ENCODE data around the gene DEAF1.

DEAF1 gene

GRCh38 chr11:620935-621814 is 73.8 kb downstream of the DEAF1 start:
- no peak for DNase-seq

DNA sequence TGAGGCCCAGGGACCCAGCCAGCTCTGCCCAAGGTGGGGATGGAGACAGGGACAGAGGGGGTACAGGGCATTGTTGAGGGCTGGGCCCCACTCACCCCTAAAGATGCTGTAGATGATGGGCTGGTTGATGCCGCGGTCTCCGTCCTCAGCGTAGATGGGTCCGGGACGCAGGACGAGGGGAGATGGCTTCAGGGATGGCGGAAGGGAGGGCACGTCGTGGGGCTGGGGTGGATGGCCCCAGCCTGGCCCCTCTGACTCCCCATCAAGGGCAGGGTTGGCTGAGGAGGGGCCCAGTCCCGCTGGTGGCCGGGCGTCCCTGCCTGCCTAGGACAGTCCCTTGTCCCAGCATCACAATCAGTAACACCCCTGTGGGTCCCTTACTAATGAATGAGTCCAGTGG is 74.8 kb downstream of the DEAF1 start:
- no peak for DNase-seq

DNA sequence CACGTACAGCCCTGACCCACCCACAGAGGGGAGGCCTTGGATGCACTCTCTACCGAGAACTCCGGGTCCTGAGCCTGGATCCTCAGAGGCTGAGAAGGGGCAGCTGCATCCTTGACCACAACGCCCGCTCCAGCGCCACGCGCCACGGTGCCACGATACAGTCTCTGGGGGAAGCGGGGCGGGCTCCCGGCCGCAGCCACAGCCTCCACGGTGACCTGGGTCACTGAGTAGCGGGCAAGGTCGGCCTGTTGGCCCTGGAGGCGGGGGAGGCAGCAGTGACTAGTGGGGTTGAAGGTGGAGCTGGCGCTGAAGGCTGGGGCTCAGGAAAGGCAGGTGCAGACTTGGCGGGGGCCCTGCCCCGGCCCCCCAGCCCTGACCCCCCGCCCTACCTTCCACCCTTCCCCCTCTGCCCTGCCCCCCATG is 75.4 kb downstream of the DEAF1 start:
- no peak for DNase-seq

DNA sequence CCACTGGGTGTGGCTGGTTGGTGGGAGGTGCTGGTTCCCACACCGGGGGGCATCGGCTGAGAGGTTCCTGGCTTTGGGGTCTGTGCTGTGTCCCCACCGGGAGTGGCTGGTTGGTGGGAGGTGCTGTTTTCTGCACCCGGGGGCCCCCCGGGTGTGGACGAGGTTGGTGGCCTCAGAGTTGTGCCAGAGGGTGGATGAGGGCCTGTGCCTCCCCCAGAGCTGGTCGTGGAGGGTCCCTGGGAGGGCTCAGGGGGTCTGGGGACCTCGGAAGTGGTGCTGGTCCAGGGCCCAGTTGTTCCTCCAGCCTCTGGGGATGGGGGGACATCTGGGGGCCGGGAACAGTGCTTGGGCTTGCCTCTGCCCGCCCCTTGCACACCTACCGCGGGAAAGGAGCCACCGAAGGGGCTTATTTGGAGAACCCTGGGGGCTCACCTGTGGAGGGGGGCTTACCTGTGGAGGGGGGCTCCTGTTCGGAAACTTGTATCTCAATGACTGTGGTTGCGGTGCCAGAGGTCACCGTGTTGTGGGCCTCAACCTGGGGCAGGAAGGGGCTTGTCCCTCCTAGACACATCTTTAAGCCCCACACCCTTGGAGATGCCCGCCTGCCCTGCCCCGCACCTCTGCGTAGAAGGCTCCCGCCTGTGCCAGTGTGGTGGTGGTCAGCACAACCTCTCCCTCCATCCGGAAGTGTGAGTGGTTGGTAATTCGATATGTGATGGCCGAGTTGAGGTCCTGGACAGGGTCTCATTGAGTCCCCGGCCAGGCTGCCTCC is 76.0 kb downstream of the DEAF1 start:
- DNase-seq = no peak

- no peak for DNase-seq
Measured at GRCh38 chr11:617912-618682, 76.9 kb downstream of the DEAF1 start.

GRCh38 chr11:617199-617911 is 77.7 kb downstream of the DEAF1 start:
- no peak for DNase-seq

DNA sequence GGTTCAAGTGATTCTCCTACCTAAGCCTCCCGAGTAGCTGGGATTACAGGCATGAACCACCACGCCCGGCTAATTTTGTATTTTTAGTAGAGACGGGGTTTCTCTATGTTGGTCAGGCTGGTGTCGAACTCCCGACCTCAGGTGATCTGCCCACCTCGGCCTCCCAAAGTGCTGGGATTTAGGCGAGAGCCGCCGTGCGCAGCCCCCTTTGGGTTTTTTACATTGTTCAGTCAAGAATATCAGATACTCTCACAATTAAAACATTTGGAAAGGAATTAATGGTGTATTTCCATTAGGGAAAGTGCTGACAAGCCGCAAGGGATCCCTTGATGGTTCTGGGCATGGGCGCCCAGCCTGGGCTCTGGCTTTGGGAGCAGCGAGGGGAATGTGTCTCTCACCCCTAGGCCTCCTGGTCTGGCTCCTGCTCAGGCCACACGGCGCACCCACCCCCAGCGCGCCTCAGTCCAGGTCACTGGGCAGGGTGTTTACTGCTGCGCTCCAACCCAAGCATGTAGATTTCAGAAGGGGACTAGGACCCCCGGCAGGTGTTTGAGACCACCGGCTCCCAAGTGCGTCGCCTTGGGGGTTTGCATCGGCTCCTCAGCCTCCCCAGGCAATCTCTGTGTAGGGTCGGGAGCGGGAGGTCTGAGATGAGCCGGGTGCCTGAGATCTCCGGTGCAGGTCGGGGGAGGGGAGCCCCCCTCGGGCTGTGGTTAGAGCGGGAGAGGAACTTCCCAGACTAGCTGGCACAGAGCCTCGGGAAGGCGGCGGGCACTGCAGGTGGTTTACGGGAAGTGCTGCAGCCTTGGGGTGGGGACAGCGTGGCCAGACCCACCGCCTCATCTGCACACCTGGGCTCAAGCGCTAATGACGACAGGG is 78.5 kb downstream of the DEAF1 start:
- DNase-seq = no peak

DNA sequence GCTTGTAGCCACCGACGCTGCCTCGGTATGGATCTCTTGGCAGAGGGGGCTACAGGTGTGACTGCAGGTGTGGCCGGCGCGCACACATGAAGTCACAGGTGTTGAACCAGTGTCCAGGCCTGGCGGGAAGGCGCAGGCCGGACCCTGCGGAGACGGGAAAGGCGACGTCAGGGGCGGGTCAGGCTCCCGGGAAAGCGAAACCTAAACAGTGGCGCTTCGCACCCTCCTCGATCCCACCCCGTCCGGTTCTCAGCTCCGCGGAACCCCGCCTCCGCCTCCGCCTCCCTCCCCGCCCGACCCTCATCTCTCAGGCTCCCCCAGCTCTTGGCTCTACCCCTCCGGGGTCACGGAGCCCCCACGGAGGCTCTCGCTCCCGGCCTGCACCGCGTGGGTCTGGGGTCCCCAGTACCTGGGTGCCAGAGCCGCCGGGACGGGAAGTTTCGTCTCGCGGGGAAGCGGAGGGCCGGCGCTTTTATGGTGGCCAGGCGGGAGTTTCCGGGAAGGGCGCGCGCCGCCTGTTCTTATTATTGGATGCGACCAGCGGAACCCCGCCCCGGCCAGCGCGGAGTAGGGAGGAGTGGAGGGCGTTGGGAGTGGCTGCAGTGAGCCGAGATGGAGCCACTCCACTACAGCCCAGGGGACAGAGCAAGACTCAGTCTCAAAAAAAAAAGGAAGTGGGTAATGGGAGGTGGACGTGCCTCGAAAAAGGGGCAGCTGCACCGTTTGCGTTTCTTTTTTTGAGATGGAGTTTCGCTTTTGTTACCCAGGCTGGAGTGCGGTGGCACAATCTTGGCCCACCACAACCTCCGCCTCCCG is 79.3 kb downstream of the DEAF1 start, which contains the start of gene IRF7:
Gene IRF7 (minus strand): TSS at position 447 of the 816 bp plus-strand sequence. CDS start 586 bp downstream, outside the sequence.
- DNase-seq = peak; percentile 80

GRCh38 chr11:614623-615503 is 80.2 kb downstream of the DEAF1 start:
- no peak for DNase-seq

DNA sequence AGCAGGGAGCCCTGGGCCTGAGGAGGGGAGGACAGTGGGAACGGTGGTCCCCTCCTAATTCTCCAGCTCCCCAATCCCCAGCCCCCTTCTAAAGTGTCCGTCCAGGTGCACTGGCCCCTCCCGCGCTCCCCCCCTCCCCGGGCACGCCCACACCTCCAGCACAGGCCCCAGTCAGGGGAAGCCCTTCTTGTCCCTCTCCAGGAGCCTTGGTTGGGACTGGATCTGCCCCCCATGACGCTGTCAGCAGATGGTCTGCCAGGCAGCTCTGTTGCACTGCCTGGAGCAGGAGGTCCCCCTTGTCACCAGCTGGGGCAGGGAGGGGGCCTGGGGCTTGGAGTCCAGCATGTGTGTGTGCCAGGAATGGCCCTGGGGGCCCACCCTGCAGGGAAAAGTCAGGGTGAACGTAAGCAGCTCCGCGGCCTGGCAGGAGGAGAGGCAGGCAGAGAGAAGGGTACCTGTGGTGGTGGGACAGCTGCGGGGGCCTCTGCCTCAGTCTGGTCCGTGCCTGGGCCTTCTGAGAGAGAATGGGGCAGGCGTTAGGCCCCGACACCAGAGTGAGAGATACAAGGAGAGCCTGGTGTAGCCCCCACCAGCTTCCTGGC is 80.9 kb downstream of the DEAF1 start:
- DNase-seq = no peak

- DNase-seq = peak; percentile 27
Measured at GRCh38 chr11:613369-613968, 81.6 kb downstream of the DEAF1 start.

DNA sequence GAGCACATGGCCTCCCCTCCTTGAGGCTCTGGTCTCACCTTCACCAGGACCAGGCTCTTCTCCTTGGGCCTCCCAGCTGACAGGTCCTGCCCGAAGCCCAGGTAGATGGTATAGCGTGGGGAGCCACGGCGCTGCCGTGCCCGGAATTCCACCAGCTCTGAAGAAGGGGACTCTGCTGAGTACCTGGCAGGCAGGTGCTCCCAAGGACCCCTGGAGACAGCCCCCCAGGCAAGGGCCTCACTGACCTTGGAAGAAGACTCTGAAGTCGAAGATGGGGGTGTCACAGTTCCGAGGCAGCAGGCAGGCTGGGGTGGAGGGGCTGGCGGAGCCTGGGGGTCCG is 82.1 kb downstream of the DEAF1 start:
- DNase-seq = no peak

DNA sequence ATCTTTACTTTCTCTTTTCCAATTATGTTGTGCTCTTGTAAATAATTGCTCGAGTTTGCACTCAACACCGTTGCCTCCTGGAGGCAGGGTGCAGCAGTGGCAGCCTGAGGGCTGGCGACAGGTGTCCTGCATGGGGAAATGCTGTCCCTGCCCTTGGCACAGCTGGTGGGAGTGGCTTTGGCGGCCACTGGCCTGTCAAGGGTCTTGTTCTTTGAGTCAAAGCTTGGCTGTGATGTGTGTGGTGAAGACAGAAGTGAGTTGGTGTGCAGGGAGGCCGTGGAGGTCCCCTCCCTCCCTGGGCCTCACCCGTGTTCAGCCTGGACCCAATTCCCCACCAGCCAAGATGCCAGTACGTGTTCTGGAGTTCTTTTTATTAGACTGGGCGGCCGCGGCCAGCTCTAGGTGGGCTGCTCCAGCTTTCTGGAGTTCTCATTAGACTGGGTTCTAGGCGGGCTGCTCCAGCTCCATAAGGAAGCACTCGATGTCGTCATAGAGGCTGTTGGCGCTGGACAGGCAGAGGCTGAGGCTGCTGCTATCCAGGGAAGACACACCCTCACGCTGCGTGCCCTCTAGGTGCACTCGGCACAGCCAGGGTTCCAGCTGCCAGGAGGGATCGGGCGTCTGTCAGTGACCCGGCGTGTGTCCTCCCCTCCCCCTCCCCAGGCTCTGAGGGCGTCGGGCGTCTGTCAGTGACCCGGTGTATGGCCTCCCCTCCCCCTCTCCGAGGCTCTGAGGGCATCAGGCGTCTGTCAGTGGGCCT is 82.6 kb downstream of the DEAF1 start:
- no peak for DNase-seq

GRCh38 chr11:611001-611996 is 83.7 kb downstream of the DEAF1 start:
- no peak for DNase-seq

DNA sequence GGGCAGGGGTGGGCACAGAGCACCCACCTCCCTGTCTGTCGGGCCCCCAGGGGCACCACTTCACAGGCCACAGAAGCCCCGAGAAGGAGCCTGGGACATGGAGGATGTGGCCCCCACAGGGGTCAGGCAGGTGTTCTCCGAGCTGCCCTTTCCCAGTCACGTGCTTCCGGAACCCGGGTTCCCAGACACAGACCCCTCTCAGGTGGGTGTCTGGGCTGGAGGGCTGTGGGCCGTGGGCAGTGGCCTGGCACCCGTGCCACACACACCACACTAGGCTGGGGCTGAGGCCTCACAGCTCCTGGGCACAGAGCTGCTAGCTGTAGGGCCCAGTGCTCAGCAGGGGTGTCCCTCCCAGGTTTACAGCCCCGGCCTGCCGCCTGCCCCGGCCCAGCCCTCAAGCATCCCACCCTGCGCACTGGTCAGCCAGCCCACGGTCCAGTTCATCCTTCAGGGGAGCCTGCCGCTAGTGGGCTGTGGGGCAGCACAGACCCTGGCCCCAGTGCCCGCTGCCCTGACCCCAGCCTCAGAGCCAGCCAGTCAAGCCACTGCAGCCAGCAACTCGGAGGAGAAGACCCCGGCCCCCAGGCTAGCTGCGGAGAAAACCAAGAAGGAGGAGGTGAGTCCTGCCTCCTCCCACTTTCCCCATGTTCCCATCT is 84.7 kb downstream of the DEAF1 start:
- DNase-seq = no peak

DNA sequence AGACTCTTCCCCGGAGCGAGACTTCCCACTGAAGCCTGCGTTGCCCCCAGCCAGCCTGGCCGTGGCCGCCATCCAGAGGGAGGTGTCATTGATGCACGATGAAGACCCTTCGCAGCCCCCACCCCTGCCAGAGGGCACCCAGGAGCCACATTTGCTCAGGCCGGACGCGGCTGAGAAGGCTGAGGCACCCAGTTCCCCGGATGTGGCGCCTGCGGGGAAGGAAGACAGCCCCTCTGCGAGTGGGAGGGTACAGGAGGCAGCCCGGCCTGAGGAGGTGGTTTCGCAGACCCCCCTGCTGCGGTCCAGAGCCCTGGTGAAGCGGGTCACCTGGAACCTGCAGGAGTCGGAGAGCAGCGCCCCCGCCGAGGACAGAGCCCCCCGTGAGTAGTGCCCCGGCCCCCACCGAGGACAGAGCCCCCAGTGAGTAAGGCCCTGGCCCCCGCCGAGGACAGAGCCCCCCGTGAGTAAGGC is 85.6 kb downstream of the DEAF1 start:
- no peak for DNase-seq
